ENCODE results near the gene TMTC4. TPM values are rescaled to one million over a fixed set of nuclear protein-coding genes. Genes with fewer than 3 reads are reported as not detected.
A peak's percentile ranks its signal among the peaks of the same experiment; 100 is the strongest.

The TMTC4 gene
- polyA plus RNA-seq, 3 donors: 2.1 to 11.5 (median 3.9) TPM

DNA sequence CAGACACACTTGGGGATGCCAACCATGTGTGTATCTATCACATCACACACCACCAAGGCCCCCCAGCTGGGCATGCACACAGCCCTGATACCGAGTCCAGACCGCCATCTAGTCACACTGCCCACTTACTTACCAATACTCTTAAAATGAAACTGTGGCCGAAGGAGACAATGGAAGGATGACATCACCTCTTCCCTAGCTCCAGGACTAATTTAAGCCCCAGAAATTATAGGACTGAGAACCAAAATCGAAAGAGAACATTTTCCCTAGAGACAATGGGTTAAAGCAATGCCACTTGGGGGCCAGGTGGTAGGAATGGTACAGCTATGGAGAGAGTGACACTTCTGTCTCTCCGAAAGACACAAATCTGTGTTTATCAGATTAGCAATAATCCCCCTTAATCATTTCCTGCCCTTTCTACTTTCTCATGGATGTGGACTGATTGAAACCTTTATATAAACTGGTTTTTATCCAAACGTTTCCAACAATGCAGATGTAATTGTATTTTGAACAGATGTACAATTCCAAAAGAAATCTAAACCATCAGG lies 85.3 kb downstream of the TMTC4 start:
- Histone ChIP-seq H4K20me1 (ENCODE audit: insufficient read depth, low read length) (no peaks in the 10 kb centered on the region), H3K27me3 (ENCODE audit: control insufficient read depth in 2 of 2, insufficient read depth in 2 of 2, low read length in 2 of 2) (no peaks in the 10 kb centered on the region), H3K4me3 (replicated peaks in 1 of 3; ENCODE audit: low read depth in 2 of 3, low read length in 3 of 3) (peak overlapping the region in 1 of 3 experiments; percentile 79), H3K9ac (ENCODE audit: insufficient read depth, low read length, poor library complexity, severe bottlenecking) (no peak overlapping the region), H3K36me3 (replicated peaks in 1 of 2; ENCODE audit: control insufficient read depth in 1 of 2, insufficient read depth in 2 of 2, low read length in 2 of 2) (no peaks in the 10 kb centered on the region), H3K4me1 (ENCODE audit: control insufficient read depth in 1 of 2, insufficient read depth in 2 of 2, low read length in 2 of 2) (peaks cover 9 to 11% of the 10 kb centered on the region in 2 donors), H3K27ac (ENCODE audit: low read depth in 1 of 2, low read length in 2 of 2) (no peak overlapping the region), H3K79me2 (ENCODE audit: insufficient read depth, low read length) (no peaks in the 10 kb centered on the region), H3K4me2 (replicated peaks; ENCODE audit: extremely low read depth, low read length, poor library complexity, severe bottlenecking) (peak overlapping the region; percentile 77), H3K9me3 (replicated peaks in 1 of 2; ENCODE audit: control insufficient read depth in 1 of 2, insufficient read depth in 1 of 2, low read length in 2 of 2) (no peaks in the 10 kb centered on the region), H2AFZ (ENCODE audit: insufficient read depth, low read depth, low read length, poor library complexity, severe bottlenecking) (peak overlapping the region; percentile 85)
- intact Hi-C loops (cut with micrococcal nuclease): no loop called here
- no peak for DNase-seq
- Mint-ChIP-seq H3K36me3 (no peaks in the 10 kb centered on the region), H3K4me1 (peaks cover 14% of the 10 kb centered on the region), H3K4me3 (peak overlapping the region; percentile 84 to 91), H3K27ac (peak overlapping the region in 2 of 7 donors; percentile 46 to 60), H3K9me3 (no peaks in the 10 kb centered on the region), H3K27me3 (ENCODE audit: low read depth in 3 of 3) (peaks cover 3 to 6% (median 6%) of the 10 kb centered on the region in 3 donors)
- TF ChIP-seq, protein P1, sequence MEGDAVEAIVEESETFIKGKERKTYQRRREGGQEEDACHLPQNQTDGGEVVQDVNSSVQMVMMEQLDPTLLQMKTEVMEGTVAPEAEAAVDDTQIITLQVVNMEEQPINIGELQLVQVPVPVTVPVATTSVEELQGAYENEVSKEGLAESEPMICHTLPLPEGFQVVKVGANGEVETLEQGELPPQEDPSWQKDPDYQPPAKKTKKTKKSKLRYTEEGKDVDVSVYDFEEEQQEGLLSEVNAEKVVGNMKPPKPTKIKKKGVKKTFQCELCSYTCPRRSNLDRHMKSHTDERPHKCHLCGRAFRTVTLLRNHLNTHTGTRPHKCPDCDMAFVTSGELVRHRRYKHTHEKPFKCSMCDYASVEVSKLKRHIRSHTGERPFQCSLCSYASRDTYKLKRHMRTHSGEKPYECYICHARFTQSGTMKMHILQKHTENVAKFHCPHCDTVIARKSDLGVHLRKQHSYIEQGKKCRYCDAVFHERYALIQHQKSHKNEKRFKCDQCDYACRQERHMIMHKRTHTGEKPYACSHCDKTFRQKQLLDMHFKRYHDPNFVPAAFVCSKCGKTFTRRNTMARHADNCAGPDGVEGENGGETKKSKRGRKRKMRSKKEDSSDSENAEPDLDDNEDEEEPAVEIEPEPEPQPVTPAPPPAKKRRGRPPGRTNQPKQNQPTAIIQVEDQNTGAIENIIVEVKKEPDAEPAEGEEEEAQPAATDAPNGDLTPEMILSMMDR (IDR thresholded peaks at IDR 0.05): no peak
- WGBS (ENCODE audit: insufficient coverage): 100% methylated on average over 1 of the region's 6 CpGs

DNA sequence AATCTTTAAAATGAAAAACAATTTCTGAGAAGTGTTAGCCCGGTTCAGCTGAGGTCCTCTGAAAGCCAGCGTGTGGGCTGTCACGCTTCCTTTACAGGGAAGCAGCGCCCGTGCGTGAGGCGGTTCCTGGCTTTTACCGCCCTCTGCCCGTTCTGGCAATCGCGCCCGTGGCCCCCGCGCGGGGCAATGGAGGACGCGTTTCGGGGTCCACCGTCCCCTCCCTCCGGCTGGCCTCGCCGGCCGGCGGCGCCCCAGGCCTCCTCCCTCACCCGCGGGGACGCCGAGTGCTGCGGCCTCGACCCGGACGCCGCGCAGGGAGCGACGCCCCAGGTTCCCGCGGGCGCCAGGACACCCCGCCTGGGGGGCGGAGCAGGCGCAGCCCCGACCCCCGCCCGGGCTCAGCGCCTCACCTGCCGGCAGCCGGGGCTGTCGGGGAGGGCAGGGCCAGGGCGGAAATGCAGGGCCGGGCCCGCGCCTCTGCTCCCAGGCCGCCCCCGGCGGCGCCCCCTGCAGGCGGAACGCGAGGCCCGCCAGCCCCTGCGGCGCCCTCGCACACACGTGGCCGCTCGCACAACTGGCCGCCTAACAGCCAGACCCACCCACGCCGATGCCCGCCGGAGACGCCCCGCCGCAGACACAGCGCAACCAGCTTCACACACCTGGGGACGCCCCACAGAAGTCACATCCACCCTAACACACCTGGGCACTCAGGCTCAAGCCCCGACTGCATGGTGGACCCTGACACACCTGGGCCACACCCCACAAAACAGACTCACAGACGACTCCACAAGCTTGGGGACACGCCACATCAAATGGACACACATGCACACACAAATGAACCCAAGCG lies 86.0 kb downstream of the TMTC4 start, which contains the start of gene GGACT:
GGACT (minus strand) TSS at position 459 of the 847 bp plus-strand sequence. CDS start 56,198 bp downstream, outside the sequence.
- peak within 1 kb of the TSS; percentile 43 to 79 (median 45) for H3K4me3 ChIP-seq (replicated peaks in 1 of 3; ENCODE audit: low read depth in 2 of 3, low read length in 3 of 3)
- TF ChIP-seq, protein P1 (IDR thresholded peaks at IDR 0.05): peak; percentile 85
- H3K27ac Mint-ChIP-seq: peak within 1 kb of the TSS in 2 of 7 donors; percentile 46 to 60
- H2AFZ ChIP-seq (ENCODE audit: insufficient read depth, low read depth, low read length, poor library complexity, severe bottlenecking): peak within 1 kb of the TSS; percentile 85
- peaks cover 3 to 6% (median 6%) of the 10 kb centered on the region in 3 donors for H3K27me3 Mint-ChIP-seq (ENCODE audit: low read depth in 3 of 3)
- H3K4me2 ChIP-seq (replicated peaks; ENCODE audit: extremely low read depth, low read length, poor library complexity, severe bottlenecking): peak within 1 kb of the TSS; percentile 77
- H3K4me3 Mint-ChIP-seq: peak within 1 kb of the TSS; percentile 84 to 91
- WGBS (ENCODE audit: insufficient coverage): 12% methylated on average over 80 of the region's 82 CpGs
- peaks cover 9 to 11% of the 10 kb centered on the region in 2 donors for H3K4me1 ChIP-seq (ENCODE audit: control insufficient read depth in 1 of 2, insufficient read depth in 2 of 2, low read length in 2 of 2)
- peaks cover 14% of the 10 kb centered on the region for H3K4me1 Mint-ChIP-seq
- H3K27ac ChIP-seq (ENCODE audit: low read depth in 1 of 2, low read length in 2 of 2): peak within 1 kb of the TSS in 1 of 2 donors; percentile 62
- no peaks in the 10 kb centered on the region for H3K27me3 ChIP-seq (ENCODE audit: control insufficient read depth in 2 of 2, insufficient read depth in 2 of 2, low read length in 2 of 2)
- no peaks in the 10 kb centered on the region for H3K9me3 Mint-ChIP-seq
- no peaks in the 10 kb centered on the region for H3K9me3 ChIP-seq (replicated peaks in 1 of 2; ENCODE audit: control insufficient read depth in 1 of 2, insufficient read depth in 1 of 2, low read length in 2 of 2)
- H3K36me3 Mint-ChIP-seq: no peaks in the 10 kb centered on the region
- no peaks in the 10 kb centered on the region for H4K20me1 ChIP-seq (ENCODE audit: insufficient read depth, low read length)
- intact Hi-C loops (cut with micrococcal nuclease): no loop called here
- H3K79me2 ChIP-seq (ENCODE audit: insufficient read depth, low read length): no peaks in the 10 kb centered on the region
- peak within 1 kb of the TSS; percentile 89 for H3K9ac ChIP-seq (ENCODE audit: insufficient read depth, low read length, poor library complexity, severe bottlenecking)
- DNase-seq: peak; percentile 38 to 56 (median 47)
- H3K36me3 ChIP-seq (replicated peaks in 1 of 2; ENCODE audit: control insufficient read depth in 1 of 2, insufficient read depth in 2 of 2, low read length in 2 of 2): no peaks in the 10 kb centered on the region
